HL-60 (cell line): ENCODE results near the gene GJB1.

Source experiments
- CTCF ChIP-seq: IDR thresholded peaks from one replicate; pipeline ENCODE4 v1.5.1; 2011; ENCODE audit warnings: low read length, control low read depth, inconsistent platforms; ENCODE audit not compliant: insufficient read depth
- REST ChIP-seq: IDR thresholded peaks from 2 replicates; pipeline ENCODE4 v1.6.1; 2012; ENCODE audit warnings: low read depth; ENCODE audit not compliant: insufficient replicate concordance

- TF ChIP-seq CTCF: no peak
- no peak for TF ChIP-seq REST
Measured at GRCh38 chrX:71184803-71185495, 38.1 kb upstream of the GJB1 start.
